CD4-positive, alpha-beta T cell treated with Interleukin-4 for 1 hour (primary cell): ENCODE data around the gene CNGA4.
"Not testable (repeated sequence)": the region's sequence is repeated elsewhere in the genome, so short reads cannot be mapped to it uniquely, and the experiment has no call there.

Experiments used
- DNase-seq, 2 donors: peaks; one replicate each; pipeline ENCODE4 v3.0.0-alpha.2; 2020 to 2022

Gene CNGA4

GRCh38 chr11:6228520-6228919, 10.4 kb upstream of the CNGA4 start:
- DNase-seq, result peak in 1 of 2 donors; percentile 13

GRCh38 chr11:6229911-6230310, 9.0 kb upstream of the CNGA4 start:
- DNase-seq, result peak; percentile 17 to 31

GRCh38 chr11:6232899-6233298, 6.0 kb upstream of the CNGA4 start:
- DNase-seq, result no peak

GRCh38 chr11:6233984-6234386, 4.9 kb upstream of the CNGA4 start:
- DNase-seq, result no peak

- peak; percentile 100 for DNase-seq
These were observed 4.3 kb upstream of the CNGA4 start, which contains the start of gene FHIP1B for GRCh38 chr11:6234387-6235107. Gene FHIP1B (minus strand): TSS chr11:6234636. CDS start chr11:6224516, 10,120 bp downstream.

- no peak for DNase-seq
These were observed 1.6 kb upstream of the CNGA4 start for GRCh38 chr11:6237266-6237665.

- DNase-seq, result no peak
These were observed 1.1 kb upstream of the CNGA4 start for GRCh38 chr11:6237761-6238302.

- no peak for DNase-seq
These were observed 1.2 kb downstream of the CNGA4 start for GRCh38 chr11:6240139-6240538.

GRCh38 chr11:6240781-6241180, 1.9 kb downstream of the CNGA4 start:
- no peak for DNase-seq

GRCh38 chr11:6241316-6241715, 2.4 kb downstream of the CNGA4 start:
- no peak for DNase-seq

- no peak for DNase-seq
These were observed 6.6 kb downstream of the CNGA4 start for GRCh38 chr11:6245536-6245935.

GRCh38 chr11:6248248-6248647, 9.4 kb downstream of the CNGA4 start:
- DNase-seq, result no peak

- DNase-seq, result not testable (repeated sequence)
These were observed 10.0 kb downstream of the CNGA4 start for GRCh38 chr11:6248897-6249296.

- DNase-seq, result no peak
These were observed 11.1 kb downstream of the CNGA4 start for GRCh38 chr11:6249770-6250555.

GRCh38 chr11:6251120-6251733, 12.3 kb downstream of the CNGA4 start:
- peak; percentile 35 to 36 for DNase-seq

- no peak for DNase-seq
These were observed 13.1 kb downstream of the CNGA4 start for GRCh38 chr11:6251990-6252473.

- no peak for DNase-seq
These were observed 14.3 kb downstream of the CNGA4 start for GRCh38 chr11:6253197-6253596.

- no peak for DNase-seq
These were observed 19.3 kb downstream of the CNGA4 start for GRCh38 chr11:6258141-6258540.

GRCh38 chr11:6258571-6259081, 19.7 kb downstream of the CNGA4 start:
- DNase-seq, result no peak

- no peak for DNase-seq
These were observed 21.4 kb downstream of the CNGA4 start for GRCh38 chr11:6260207-6260726.

- DNase-seq, result no peak
These were observed 24.8 kb downstream of the CNGA4 start for GRCh38 chr11:6263662-6264061.

GRCh38 chr11:6268820-6269219, 29.9 kb downstream of the CNGA4 start:
- DNase-seq, result no peak

GRCh38 chr11:6269994-6270393, 31.1 kb downstream of the CNGA4 start:
- DNase-seq, result peak in 1 of 2 donors; percentile 7
